Measurements from ENCODE around the gene AGAP1. TPM values are rescaled to one million over a fixed set of nuclear protein-coding genes. Genes with fewer than 3 reads are reported as not detected.

The AGAP1 gene
- total RNA-seq, 1 experiment from 2014 or later: 23.4 TPM

GRCh38 chr2:235709124-235709813 is 215.4 kb downstream of the AGAP1 start:
- H3K27me3 ChIP-seq (replicated peaks): no peaks in the 10 kb centered on the region
- peak; percentile 50 to 65 for DNase-seq (ENCODE audit: low read depth in 1 of 2, low spot score in 2 of 2)
- peaks cover 31% of the 10 kb centered on the region for H3K36me3 ChIP-seq
- H3K4me1 ChIP-seq (replicated peaks): peaks cover 39% of the 10 kb centered on the region
- H3K4me3 ChIP-seq: no peak overlapping the region
- H3K9me3 ChIP-seq (replicated peaks): no peaks in the 10 kb centered on the region
- H3K27ac ChIP-seq: peak overlapping the region; percentile 46

GRCh38 chr2:235709969-235710879 is 216.4 kb downstream of the AGAP1 start:
- H3K4me1 ChIP-seq (replicated peaks): peaks cover 36% of the 10 kb centered on the region
- H3K27ac ChIP-seq: peak overlapping the region; percentile 46
- no peaks in the 10 kb centered on the region for H3K27me3 ChIP-seq (replicated peaks)
- no peak for DNase-seq (ENCODE audit: low read depth in 1 of 2, low spot score in 2 of 2)
- H3K9me3 ChIP-seq (replicated peaks): no peaks in the 10 kb centered on the region
- no peak overlapping the region for H3K4me3 ChIP-seq
- H3K36me3 ChIP-seq: peaks cover 31% of the 10 kb centered on the region

DNA sequence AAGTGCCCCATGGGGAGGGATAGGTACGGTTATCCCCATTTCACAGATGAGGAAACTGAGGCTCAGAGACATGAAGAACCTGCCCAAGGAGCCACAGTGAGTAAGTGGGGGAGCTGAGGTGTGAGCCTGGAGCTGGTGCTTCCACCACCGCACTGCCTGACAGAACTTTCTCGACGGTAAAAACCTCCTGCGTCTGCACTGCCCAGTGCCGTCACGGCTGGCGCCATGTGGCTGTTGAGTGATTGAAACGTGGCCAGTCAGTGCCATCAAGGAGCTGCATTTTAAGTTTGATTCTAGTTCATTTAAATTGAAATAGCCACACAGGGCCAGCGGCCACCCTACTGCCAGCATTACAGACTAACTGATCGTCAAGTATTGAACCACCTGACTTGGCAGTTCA is 217.1 kb downstream of the AGAP1 start:
- Histone ChIP-seq H3K36me3 (peaks cover 31% of the 10 kb centered on the region), H3K4me1 (replicated peaks) (peaks cover 29% of the 10 kb centered on the region), H3K27me3 (replicated peaks) (no peaks in the 10 kb centered on the region), H3K27ac (no peak overlapping the region), H3K4me3 (no peak overlapping the region), H3K9me3 (replicated peaks) (no peaks in the 10 kb centered on the region)
- DNase-seq (ENCODE audit: low read depth in 1 of 2, low spot score in 2 of 2): no peak

- H3K4me3 ChIP-seq: no peak overlapping the region
- no peaks in the 10 kb centered on the region for H3K27me3 ChIP-seq (replicated peaks)
- H3K27ac ChIP-seq: no peak overlapping the region
- no peak for DNase-seq (ENCODE audit: low read depth in 1 of 2, low spot score in 2 of 2)
- H3K9me3 ChIP-seq (replicated peaks): no peaks in the 10 kb centered on the region
- peaks cover 30% of the 10 kb centered on the region for H3K4me1 ChIP-seq (replicated peaks)
- H3K36me3 ChIP-seq: peaks cover 31% of the 10 kb centered on the region
Measured at GRCh38 chr2:235711527-235711926, 217.7 kb downstream of the AGAP1 start.

DNA sequence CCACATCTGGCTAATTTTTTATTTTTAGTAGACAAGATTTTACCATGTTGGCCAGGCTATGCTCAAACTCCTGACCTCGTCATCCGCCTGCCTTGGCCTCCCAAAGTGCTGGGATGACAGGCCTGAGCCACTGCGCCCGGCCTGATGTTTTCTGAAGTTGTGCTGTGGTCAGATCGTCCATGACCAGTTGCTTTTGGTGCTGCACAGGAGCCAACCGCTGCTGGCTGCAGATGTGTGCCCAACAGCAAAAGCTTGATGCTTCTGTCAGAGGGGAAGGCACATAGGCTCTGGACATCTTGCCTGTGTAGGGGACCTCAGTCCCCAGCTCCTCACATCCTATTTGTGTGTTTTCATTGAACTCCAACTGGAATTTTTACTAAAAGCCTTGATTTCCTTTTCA is 218.3 kb downstream of the AGAP1 start:
- Histone ChIP-seq H3K4me3 (no peak overlapping the region), H3K9me3 (replicated peaks) (no peaks in the 10 kb centered on the region), H3K4me1 (replicated peaks) (peaks cover 37% of the 10 kb centered on the region), H3K27me3 (replicated peaks) (no peaks in the 10 kb centered on the region), H3K36me3 (peaks cover 31% of the 10 kb centered on the region), H3K27ac (no peak overlapping the region)
- no peak for DNase-seq (ENCODE audit: low read depth in 1 of 2, low spot score in 2 of 2)

DNA sequence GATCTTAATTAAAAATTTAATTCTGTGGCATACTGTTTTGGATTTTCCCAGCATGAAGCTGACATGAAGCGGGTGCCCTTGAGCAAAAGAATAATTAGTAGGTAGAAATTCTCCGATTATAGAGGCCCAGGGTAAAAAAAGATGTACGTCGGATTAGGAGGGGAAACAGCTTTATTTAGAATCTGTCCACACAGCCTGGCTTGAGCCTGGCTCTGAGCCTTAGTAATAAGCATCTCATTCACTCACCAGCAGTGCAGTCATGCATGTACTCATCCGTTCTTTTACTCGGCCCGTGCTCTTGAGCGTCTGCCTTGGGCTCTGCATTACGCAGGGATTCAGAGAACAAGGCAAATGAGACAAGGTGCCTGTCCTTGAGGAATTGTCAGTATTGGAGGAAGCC is 219.3 kb downstream of the AGAP1 start:
- Histone ChIP-seq H3K36me3 (peaks cover 31% of the 10 kb centered on the region), H3K9me3 (replicated peaks) (no peaks in the 10 kb centered on the region), H3K27ac (no peak overlapping the region), H3K4me1 (replicated peaks) (peaks cover 35% of the 10 kb centered on the region), H3K4me3 (no peak overlapping the region), H3K27me3 (replicated peaks) (no peaks in the 10 kb centered on the region)
- DNase-seq (ENCODE audit: low read depth in 1 of 2, low spot score in 2 of 2): no peak

DNA sequence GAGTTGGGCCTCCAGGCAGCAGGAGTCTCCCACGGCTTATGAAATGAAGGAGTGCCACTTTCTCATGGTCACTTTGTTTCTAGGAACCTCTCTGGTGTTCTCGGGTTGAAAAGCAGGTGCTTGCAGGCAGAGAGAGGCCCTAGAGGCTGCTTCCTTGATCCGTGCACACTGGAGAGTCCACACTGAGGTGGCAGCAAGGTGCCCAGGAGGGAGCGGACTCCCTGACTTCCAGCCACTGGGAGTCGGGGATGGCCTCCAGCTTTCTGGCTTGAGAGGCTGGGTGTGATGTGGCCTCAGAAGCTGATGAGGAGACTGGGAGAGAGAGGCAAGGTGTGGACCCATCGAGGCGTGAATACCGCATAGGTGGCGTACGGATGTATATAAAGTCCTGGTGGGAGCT is 221.8 kb downstream of the AGAP1 start:
- H3K27ac ChIP-seq: no peak overlapping the region
- no peak overlapping the region for H3K4me3 ChIP-seq
- H3K36me3 ChIP-seq: peaks cover 34% of the 10 kb centered on the region
- no peaks in the 10 kb centered on the region for H3K27me3 ChIP-seq (replicated peaks)
- no peaks in the 10 kb centered on the region for H3K9me3 ChIP-seq (replicated peaks)
- DNase-seq (ENCODE audit: low read depth in 1 of 2, low spot score in 2 of 2): no peak
- peaks cover 30% of the 10 kb centered on the region for H3K4me1 ChIP-seq (replicated peaks)

DNA sequence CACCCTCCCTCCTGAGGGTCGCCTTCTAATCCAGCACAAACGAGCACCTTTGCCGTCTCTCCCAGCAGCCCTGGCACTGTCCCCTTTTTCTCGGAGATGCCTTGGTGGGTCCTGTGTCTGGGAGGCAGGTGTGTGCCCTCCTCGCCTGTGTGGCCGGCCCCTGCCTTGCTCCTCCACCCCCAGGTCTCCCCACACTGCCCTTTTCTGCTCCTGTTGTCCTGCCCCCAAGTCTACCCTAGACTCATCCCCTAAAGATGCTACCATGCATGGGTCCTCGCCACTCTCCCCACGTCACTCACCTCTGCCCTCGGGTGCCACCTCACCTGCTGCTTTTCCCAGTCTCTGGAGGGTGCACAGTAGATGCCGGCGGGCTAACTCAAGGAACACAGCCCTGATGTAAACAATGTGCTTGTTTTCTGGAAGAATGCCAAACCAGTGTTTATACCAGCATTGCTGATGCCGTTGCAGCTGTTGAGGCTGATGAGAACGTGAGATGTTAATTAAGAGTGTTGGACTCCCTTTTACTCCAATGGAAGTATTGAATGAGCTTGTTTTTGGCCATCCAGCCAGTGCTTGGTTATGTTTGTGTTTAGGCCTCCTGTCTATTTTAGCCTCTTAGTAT is 223.1 kb downstream of the AGAP1 start:
- Histone ChIP-seq H3K36me3 (peaks cover 31% of the 10 kb centered on the region), H3K27ac (no peak overlapping the region), H3K9me3 (replicated peaks) (no peaks in the 10 kb centered on the region), H3K27me3 (replicated peaks) (no peaks in the 10 kb centered on the region), H3K4me3 (no peak overlapping the region), H3K4me1 (replicated peaks) (peaks cover 30% of the 10 kb centered on the region)
- DNase-seq (ENCODE audit: low read depth in 1 of 2, low spot score in 2 of 2): no peak

DNA sequence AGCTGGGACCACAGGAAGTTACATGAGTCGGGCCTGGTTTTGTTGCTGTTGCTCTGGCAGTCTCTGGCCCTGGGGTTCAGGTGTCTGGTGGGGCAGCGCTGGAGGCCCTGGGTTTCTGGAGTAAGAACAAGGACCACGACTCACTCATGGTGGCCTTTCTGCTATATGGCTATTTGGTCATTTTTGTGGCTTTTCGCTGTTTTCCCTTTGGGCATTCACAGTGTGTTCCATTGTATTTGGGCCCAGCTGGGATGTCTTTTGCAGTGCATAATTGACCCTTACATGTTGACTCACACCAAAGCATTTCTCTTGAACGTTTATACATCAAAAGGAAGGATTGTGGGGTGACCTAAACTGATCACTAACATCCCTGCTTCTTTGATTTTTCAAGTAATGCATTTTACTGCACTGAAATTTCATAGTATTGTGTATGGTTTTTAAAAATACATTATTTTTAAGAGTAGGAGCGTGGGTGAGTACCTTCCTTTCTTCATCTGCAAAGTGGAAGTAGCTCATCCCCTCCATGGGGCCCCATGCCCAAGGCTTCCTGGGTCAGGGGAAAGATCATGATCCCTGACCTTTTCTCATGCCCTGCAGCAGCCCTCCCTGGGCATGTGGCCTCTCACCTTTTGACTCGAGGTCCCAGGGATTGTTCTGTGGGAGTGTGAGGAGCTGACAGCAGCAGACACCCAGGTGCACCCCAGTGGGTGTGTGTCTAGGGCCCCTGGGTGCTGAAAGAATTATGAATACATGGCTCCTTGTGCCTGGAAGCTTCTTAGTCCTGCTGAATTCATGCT is 225.5 kb downstream of the AGAP1 start:
- Histone ChIP-seq H3K4me3 (no peak overlapping the region), H3K27me3 (replicated peaks) (no peaks in the 10 kb centered on the region), H3K36me3 (peaks cover 32% of the 10 kb centered on the region), H3K9me3 (replicated peaks) (no peaks in the 10 kb centered on the region), H3K27ac (peak overlapping the region; percentile 15; the same call in 1 of the 2 replicates), H3K4me1 (replicated peaks) (peaks cover 30% of the 10 kb centered on the region)
- peak; percentile 55 to 56 for DNase-seq (ENCODE audit: low read depth in 1 of 2, low spot score in 2 of 2)

DNA sequence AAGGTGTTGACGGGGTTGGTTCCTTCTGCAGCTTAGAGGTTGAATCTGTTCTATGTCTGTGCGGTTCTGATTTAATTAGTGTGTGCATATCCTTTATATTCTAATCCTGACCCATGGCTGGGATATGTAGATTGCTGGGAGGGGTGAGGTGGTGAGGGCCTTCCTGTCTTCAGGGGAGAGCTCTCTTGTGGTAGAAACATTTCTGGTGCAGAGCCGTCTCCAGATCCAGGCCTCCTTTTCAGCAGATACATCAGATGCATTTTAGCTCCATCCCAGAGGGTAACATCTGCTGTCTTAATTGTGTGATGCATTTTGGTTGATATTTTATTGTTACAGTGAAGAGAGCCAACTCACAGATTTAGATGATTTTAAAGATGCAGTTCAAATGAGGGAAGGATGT is 227.8 kb downstream of the AGAP1 start:
- H3K4me3 ChIP-seq: no peak overlapping the region
- peaks cover 27% of the 10 kb centered on the region for H3K4me1 ChIP-seq (replicated peaks)
- no peaks in the 10 kb centered on the region for H3K9me3 ChIP-seq (replicated peaks)
- H3K27ac ChIP-seq: no peak overlapping the region
- peaks cover 32% of the 10 kb centered on the region for H3K36me3 ChIP-seq
- no peaks in the 10 kb centered on the region for H3K27me3 ChIP-seq (replicated peaks)
- no peak for DNase-seq (ENCODE audit: low read depth in 1 of 2, low spot score in 2 of 2)

- Histone ChIP-seq H3K4me1 (replicated peaks) (peaks cover 19% of the 10 kb centered on the region), H3K4me3 (no peak overlapping the region), H3K27me3 (replicated peaks) (no peaks in the 10 kb centered on the region), H3K27ac (no peak overlapping the region), H3K9me3 (replicated peaks) (no peaks in the 10 kb centered on the region), H3K36me3 (peaks cover 32% of the 10 kb centered on the region)
- no peak for DNase-seq (ENCODE audit: low read depth in 1 of 2, low spot score in 2 of 2)
Measured at GRCh38 chr2:235722869-235723268, 229.0 kb downstream of the AGAP1 start.

DNA sequence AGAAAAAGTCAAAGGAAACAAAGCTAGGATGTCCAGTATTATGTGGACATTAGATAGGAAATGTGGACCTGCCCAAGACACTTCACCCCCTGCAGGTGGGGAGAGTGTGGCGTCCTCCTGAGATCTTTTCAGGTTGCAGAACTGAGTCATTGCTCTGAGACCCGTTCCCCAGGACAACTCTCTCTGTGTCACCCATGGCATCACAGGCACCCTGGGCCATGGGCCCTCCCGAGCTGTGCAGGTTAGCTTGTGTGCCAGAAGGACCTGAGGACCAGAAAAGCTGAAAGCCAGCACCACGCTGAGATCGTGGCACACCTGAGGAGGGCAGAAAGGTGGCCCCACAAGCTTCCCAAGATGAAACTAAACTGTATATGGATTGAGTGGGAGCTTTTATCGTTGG is 229.5 kb downstream of the AGAP1 start:
- H3K27ac ChIP-seq: no peak overlapping the region
- no peak for DNase-seq (ENCODE audit: low read depth in 1 of 2, low spot score in 2 of 2)
- no peaks in the 10 kb centered on the region for H3K9me3 ChIP-seq (replicated peaks)
- peaks cover 16% of the 10 kb centered on the region for H3K4me1 ChIP-seq (replicated peaks)
- H3K27me3 ChIP-seq (replicated peaks): no peaks in the 10 kb centered on the region
- H3K4me3 ChIP-seq: no peak overlapping the region
- peaks cover 31% of the 10 kb centered on the region for H3K36me3 ChIP-seq

GRCh38 chr2:235723811-235724465 is 230.1 kb downstream of the AGAP1 start:
- H3K4me3 ChIP-seq: no peak overlapping the region
- DNase-seq (ENCODE audit: low read depth in 1 of 2, low spot score in 2 of 2): no peak
- no peaks in the 10 kb centered on the region for H3K9me3 ChIP-seq (replicated peaks)
- H3K4me1 ChIP-seq (replicated peaks): peaks cover 11% of the 10 kb centered on the region
- no peak overlapping the region for H3K27ac ChIP-seq
- H3K27me3 ChIP-seq (replicated peaks): no peaks in the 10 kb centered on the region
- peaks cover 26% of the 10 kb centered on the region for H3K36me3 ChIP-seq
